Gastrocnemius medialis (tissue), 4 donors: ENCODE measurements around the gene CCDC188. TPM values are rescaled to one million over a fixed set of nuclear protein-coding genes. Genes with fewer than 3 reads are reported as not detected.

ENCODE experiments used
- ATAC-seq, 2 donors: fragments of 150-250 bp; one replicate each; pipeline ENCODE4 v1.9.1; 2016
- DNase-seq, 2 donors: peaks; one replicate each; pipeline ENCODE4 v3.0.0-alpha.2; 2019
- H3K27ac ChIP-seq, 4 donors: fragments of 200-600 bp; sonication (generic); 1 replicate in 1 of 4; 2 replicates in 3 of 4; pipeline ENCODE4 v1.5.1; 2016 to 2018; ENCODE audit warnings: mild to moderate bottlenecking in 2 of 4, moderate library complexity in 1 of 4
- H3K27me3 ChIP-seq, 3 donors: fragments of 200-600 bp; sonication (generic) in 2 of 3; 1 replicate in 1 of 3; 2 replicates in 2 of 3; pipeline versions ENCODE4 v1.5.1 to v1.6.0; 2016 to 2019; ENCODE audit warnings: mild to moderate bottlenecking in 1 of 3, moderate library complexity in 1 of 3
- H3K36me3 ChIP-seq, 2 donors: fragments of 200-600 bp; sonication (generic) in 1 of 2; one replicate each; pipeline ENCODE4 v1.5.1; 2017 to 2018
- H3K4me1 ChIP-seq, 2 donors: fragments of 200-600 bp; sonication (generic) in 1 of 2; one replicate each; pipeline ENCODE4 v1.5.1; 2016 to 2017; ENCODE audit warnings: mild to moderate bottlenecking in 2 of 2
- H3K4me3 ChIP-seq, 4 donors: fragments of 200-600 bp; sonication (generic) in 3 of 4; 1 replicate in 1 of 4; 2 replicates in 3 of 4; pipeline ENCODE4 v1.5.1; 2016 to 2019; ENCODE audit warnings: mild to moderate bottlenecking in 2 of 4
- H3K9me3 ChIP-seq, 3 donors: fragments of 200-600 bp; sonication (generic) in 2 of 3; 1 replicate in 1 of 3; 2 replicates in 2 of 3; pipeline ENCODE4 v1.5.1; 2016 to 2019
- CTCF ChIP-seq, 5 experiments: fragments of 450-650 bp in 3 of 5; fragments of 200-600 bp in 2 of 5; sonication (generic) in 2 of 5; IDR thresholded peaks in 4 of 5; conservative IDR thresholded peaks in 1 of 5; 1 replicate in 4 of 5; 2 replicates in 1 of 5; pipeline ENCODE4 v1.5.1; 2016 to 2019; ENCODE audit warnings: antibody characterized with exemption in 5 of 5, mild to moderate bottlenecking in 3 of 5, moderate library complexity in 3 of 5
- POLR2A ChIP-seq, 2 donors: fragments of 450-650 bp; IDR thresholded peaks; one replicate each; pipeline ENCODE4 v1.6.1; 2017; ENCODE audit warnings: antibody characterized with exemption in 2 of 2, mild to moderate bottlenecking in 2 of 2, moderate library complexity in 2 of 2
- in situ Hi-C, 4 donors: fragments of 200-750 bp; cut with MboI; loops; one replicate each; pipeline versions ENCODE4 v1.15.0 to v1.8.0; 2017; ENCODE audit warnings: low sequenced_read_pairs in 4 of 4
- intact Hi-C: fragments of 100-400 bp; cut with DNase I; formaldehyde crosslinking; loops from one replicate; pipeline ENCODE4 v1.15.1; 2023; ENCODE audit warnings: low total_unique reads
- total RNA-seq, 4 donors: library from RNA; depleted of rRNA; stranded (reverse); fragments of >200 nt; gene quantifications; one replicate each; pipeline versions ENCODE4 v1.1.0 to v1.2.3, GENCODE V29; 2016

Gene CCDC188
- total RNA-seq, 4 donors from 2014 or later, result 0.82 to 3.5 TPM; not detected in 2

- H3K36me3 ChIP-seq, result peaks cover 0 to 49% of the 10 kb centered on the region in 2 donors
- intact Hi-C loops (no loop called here), in situ Hi-C loops (no loop called here)
- no peak for TF ChIP-seq CTCF (IDR thresholded peaks at IDR 0.05 in 4 of 5, conservative IDR thresholded peaks at IDR 0.05 in 1 of 5)
- no peak for TF ChIP-seq POLR2A (IDR thresholded peaks at IDR 0.05)
- H3K4me1 ChIP-seq, result peaks cover 15 to 32% of the 10 kb centered on the region in 2 donors
- DNase-seq (no peak), ATAC-seq (no peak)
- no peaks in the 10 kb centered on the region for H3K27me3 ChIP-seq
- no peaks in the 10 kb centered on the region for H3K9me3 ChIP-seq
- H3K27ac ChIP-seq, result peak overlapping the region in 3 of 4 donors; percentile 42 to 69 (median 59)
- H3K4me3 ChIP-seq, result no peak overlapping the region
Observed at GRCh38 chr22:20112623-20113511, 38.0 kb downstream of the CCDC188 start.

GRCh38 chr22:20111689-20112622, 38.9 kb downstream of the CCDC188 start:
- no peak for DNase-seq
- peaks cover 17 to 36% of the 10 kb centered on the region in 2 donors for H3K4me1 ChIP-seq
- intact Hi-C loops, result no loop called here

GRCh38 chr22:20111045-20111688, 39.7 kb downstream of the CCDC188 start:
- H3K4me3 ChIP-seq, result no peak overlapping the region
- no peaks in the 10 kb centered on the region for H3K9me3 ChIP-seq
- peak overlapping the region; percentile 33 to 69 (median 46) for H3K27ac ChIP-seq
- DNase-seq (no peak), ATAC-seq (peak in 1 of 2 donors; percentile 40)
- intact Hi-C loops, result no loop called here
- H3K4me1 ChIP-seq, result peaks cover 20 to 38% of the 10 kb centered on the region in 2 donors
- in situ Hi-C loops, result no loop called here
- H3K27me3 ChIP-seq, result no peaks in the 10 kb centered on the region
- peaks cover 0 to 66% of the 10 kb centered on the region in 2 donors for H3K36me3 ChIP-seq
- peak in 4 of 5 experiments; percentile 6 to 29 (median 17) for TF ChIP-seq CTCF (IDR thresholded peaks at IDR 0.05 in 4 of 5, conservative IDR thresholded peaks at IDR 0.05 in 1 of 5)
- TF ChIP-seq POLR2A (IDR thresholded peaks at IDR 0.05), result no peak

More at GRCh38 chr22:20111689-20112622, 38.9 kb downstream of the CCDC188 start:
- in situ Hi-C loops, result no loop called here
- Histone ChIP-seq H3K9me3 (no peaks in the 10 kb centered on the region), H3K36me3 (peaks cover 0 to 58% of the 10 kb centered on the region in 2 donors), H3K27ac (peak overlapping the region; percentile 34 to 69 (median 50)), H3K4me3 (no peak overlapping the region), H3K27me3 (no peaks in the 10 kb centered on the region)
- no peak for ATAC-seq
- no peak for TF ChIP-seq POLR2A (IDR thresholded peaks at IDR 0.05)
- no peak for TF ChIP-seq CTCF (IDR thresholded peaks at IDR 0.05 in 4 of 5, conservative IDR thresholded peaks at IDR 0.05 in 1 of 5)

GRCh38 chr22:20110359-20110985, 40.4 kb downstream of the CCDC188 start:
- in situ Hi-C loops, result no loop called here
- Histone ChIP-seq H3K4me1 (peaks cover 17 to 38% of the 10 kb centered on the region in 2 donors), H3K9me3 (no peaks in the 10 kb centered on the region), H3K27ac (peak overlapping the region in 3 of 4 donors; percentile 34 to 69 (median 59)), H3K36me3 (peaks cover 0 to 70% of the 10 kb centered on the region in 2 donors), H3K4me3 (no peak overlapping the region), H3K27me3 (no peaks in the 10 kb centered on the region)
- TF ChIP-seq POLR2A (IDR thresholded peaks at IDR 0.05), result no peak
- no peak for TF ChIP-seq CTCF (IDR thresholded peaks at IDR 0.05 in 4 of 5, conservative IDR thresholded peaks at IDR 0.05 in 1 of 5)
- no peak for DNase-seq
- intact Hi-C loops, result no loop called here
- ATAC-seq, result no peak
